ENCODE measurements around the gene HERPUD2. TPM values are rescaled to one million over a fixed set of nuclear protein-coding genes. Genes with fewer than 3 reads are reported as not detected.

Gene HERPUD2
- total and polyA plus RNA-seq, 2 of the 8 experiments (the other 6 are each of a cell fraction or from before 2014, with no cell fraction given) = 18.3 to 27.3 TPM

- H2BK12ac ChIP-seq (ENCODE audit: low read depth, low read length) = no peak overlapping the region
- CTCF ChIA-PET (ENCODE audit: partially characterized antibody) = interaction anchor here (0.7 to 1.7 kb wide), 7 partner anchors 11 to 207 kb away, joined by 3 to 9 read pairs (median 4); no protein-coding TSS in a partner anchor
- no peak for FAIRE-seq
- no peak overlapping the region for H3K4me3 ChIP-seq (ENCODE audit: extremely low read depth in 1 of 4, insufficient read depth in 2 of 4, low read depth in 3 of 4, low read length in 4 of 4)
- no peak overlapping the region for H2BK15ac ChIP-seq (ENCODE audit: low read length)
- no peak overlapping the region for H2BK20ac ChIP-seq (ENCODE audit: low read length)
- H3K18ac ChIP-seq (ENCODE audit: extremely low read depth, low read length) = no peak overlapping the region
- H2AK5ac ChIP-seq (ENCODE audit: low read depth, low read length) = no peak overlapping the region
- no peak overlapping the region for H4K5ac ChIP-seq (ENCODE audit: insufficient read length, low read depth, low read length)
- DNase-seq (ENCODE audit: low read depth in 1 of 2, low spot score in 2 of 2) = no peak
- no peaks in the 10 kb centered on the region for H3K23me2 ChIP-seq (ENCODE audit: low read depth, low read length)
- H3K56ac ChIP-seq (replicated peaks; ENCODE audit: insufficient read length, low read depth, low read length) = no peak overlapping the region
- H3K14ac ChIP-seq (ENCODE audit: insufficient read length) = no peak overlapping the region
- no peaks in the 10 kb centered on the region for H3K27me3 ChIP-seq (replicated peaks in 1 of 4; ENCODE audit: control insufficient read depth in 3 of 4, extremely low read depth in 1 of 4, insufficient read depth in 3 of 4, low read length in 3 of 4)
- whole genome bisulfite sequencing, 2 experiments (ENCODE audit: extremely low coverage in 1 of 2, insufficient coverage in 1 of 2, insufficient read length in 1 of 2, insufficient replicate concordance in 2 of 2, low coverage in 1 of 2, low lambda C conversion rate in 2 of 2, missing lambda C conversion rate in 1 of 2) = 88% methylated on average over 3 of the region's 3 CpGs; no CpG with 5 or more reads in 1 of the 2 experiments
- TF ChIP-seq ATF2 (IDR thresholded peaks at IDR 0.05; ENCODE audit: low read length) (no peak), TCF12 (IDR thresholded peaks at IDR 0.05; ENCODE audit: low read depth, low read length) (no peak), TBP (IDR thresholded peaks at IDR 0.05; ENCODE audit: low read depth, low read length) (no peak), GABPA (IDR thresholded peaks at IDR 0.05; ENCODE audit: borderline replicate concordance, insufficient read depth, low read length) (no peak), BRCA1 (IDR thresholded peaks at IDR 0.05; ENCODE audit: low read depth, low read length) (no peak)
- no peak overlapping the region for H4K91ac ChIP-seq (replicated peaks; ENCODE audit: insufficient read length, low read length)
- H2BK5ac ChIP-seq (ENCODE audit: low read depth, low read length) = no peak overlapping the region
- H3K9me3 ChIP-seq (ENCODE audit: insufficient read depth in 2 of 2, low read depth in 1 of 2, low read length in 1 of 2) = no peaks in the 10 kb centered on the region
- no peak overlapping the region for H3K27ac ChIP-seq (ENCODE audit: low read depth, low read length)
- H3K36me3 ChIP-seq (ENCODE audit: control insufficient read depth in 2 of 4, insufficient read depth in 4 of 4, low read length in 3 of 4) = no peaks in the 10 kb centered on the region
- H3K4me2 ChIP-seq (ENCODE audit: insufficient read depth in 1 of 2, low read depth in 2 of 2, low read length in 2 of 2) = no peak overlapping the region
- H2AFZ ChIP-seq (ENCODE audit: low read length) = no peak overlapping the region
- no peak overlapping the region for H3K9ac ChIP-seq (replicated peaks in 1 of 4; ENCODE audit: extremely low read depth in 1 of 4, low read depth in 3 of 4, low read length in 3 of 4)
- H3K79me2 ChIP-seq (ENCODE audit: control insufficient read depth in 1 of 2, insufficient read depth in 2 of 2, low read length in 2 of 2) = no peaks in the 10 kb centered on the region
- H3K4me1 ChIP-seq (replicated peaks in 1 of 4; ENCODE audit: control insufficient read depth in 3 of 4, insufficient read depth in 4 of 4, low read length in 3 of 4) = no peaks in the 10 kb centered on the region
- H3K79me1 ChIP-seq (ENCODE audit: low read depth, low read length) = no peaks in the 10 kb centered on the region
- no peak overlapping the region for H4K8ac ChIP-seq (ENCODE audit: extremely low read depth, insufficient read depth, low read length)
- POLR2A ChIA-PET (ENCODE audit: partially characterized antibody) = interaction anchor here (0.8 to 1.1 kb wide), 2 partner anchors 32 to 93 kb away, joined by 3 read pairs; partner anchors contain the start of gene HERPUD2
- H3K4ac ChIP-seq (replicated peaks; ENCODE audit: insufficient read length, low read depth, low read length) = no peak overlapping the region
- no peaks in the 10 kb centered on the region for H4K20me1 ChIP-seq (replicated peaks in 1 of 2; ENCODE audit: control insufficient read depth in 1 of 2, insufficient read depth in 2 of 2, low read length in 2 of 2)
- H3K23ac ChIP-seq (ENCODE audit: insufficient read length) = no peak overlapping the region
- no peak overlapping the region for H2BK120ac ChIP-seq (replicated peaks; ENCODE audit: low read depth, low read length)
Measured at GRCh38 chr7:35726654-35727053, 31.7 kb upstream of the HERPUD2 start.

Data from H1 (cell line).